IMR-90 (cell line): Measurements from ENCODE around the gene MAP1LC3B.

Experiments
- CEBPB ChIP-seq: IDR thresholded peaks from 2 replicates; pipeline ENCODE4 v1.6.1; 2012; ENCODE audit warnings: low read depth, low read length, improper control_type of control experiment
- POLR2A ChIP-seq: IDR thresholded peaks from 2 replicates; pipeline ENCODE4 v1.6.1; 2012; ENCODE audit warnings: mild to moderate bottlenecking, low read depth, low read length
- RCOR1 ChIP-seq: IDR thresholded peaks from 2 replicates; pipeline ENCODE4 v1.6.1; 2012; ENCODE audit warnings: mild to moderate bottlenecking, low read length, improper control_type of control experiment; ENCODE audit not compliant: insufficient replicate concordance
- SMC3 ChIP-seq: fragments of 150-350 bp; IDR thresholded peaks from 2 replicates; pipeline ENCODE4 v1.6.1; 2016; ENCODE audit warnings: low read depth, mild to moderate bottlenecking, antibody characterized with exemption, low read length, moderate library complexity
- TF ChIP-seq, protein P1 (sequence below): conservative IDR thresholded peaks from 2 replicates; pipeline ENCODE4 v1.5.1; 2012; ENCODE audit warnings: mild to moderate bottlenecking, low read depth, low read length, improper control_type of control experiment
- TF ChIP-seq, protein P2 (sequence below): fragments of 150-350 bp; IDR thresholded peaks from 2 replicates; pipeline ENCODE4 v1.6.1; 2016; ENCODE audit warnings: low read depth, mild to moderate bottlenecking, low read length, moderate library complexity, borderline replicate concordance

DNA sequence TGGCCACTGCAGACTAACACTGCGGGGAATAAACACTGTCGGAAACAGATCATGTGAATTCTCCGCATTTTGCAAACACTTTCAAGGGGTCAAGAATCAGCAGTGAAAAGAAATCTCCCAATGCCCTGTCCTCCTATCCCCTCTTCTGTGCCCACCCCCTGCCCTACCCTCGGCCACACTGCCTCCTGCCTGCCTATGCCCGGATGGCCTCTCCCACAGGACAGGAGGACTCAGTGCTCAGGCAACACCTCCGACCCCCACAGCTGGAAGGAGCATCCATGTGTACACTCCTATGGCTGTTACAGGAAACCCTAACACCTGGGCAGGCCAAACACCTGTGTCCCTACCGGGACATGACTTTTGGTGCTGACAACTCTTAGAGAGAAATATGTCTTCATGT is 33.0 kb upstream of the MAP1LC3B start:
- TF ChIP-seq CEBPB = no peak
- TF ChIP-seq, protein P1, sequence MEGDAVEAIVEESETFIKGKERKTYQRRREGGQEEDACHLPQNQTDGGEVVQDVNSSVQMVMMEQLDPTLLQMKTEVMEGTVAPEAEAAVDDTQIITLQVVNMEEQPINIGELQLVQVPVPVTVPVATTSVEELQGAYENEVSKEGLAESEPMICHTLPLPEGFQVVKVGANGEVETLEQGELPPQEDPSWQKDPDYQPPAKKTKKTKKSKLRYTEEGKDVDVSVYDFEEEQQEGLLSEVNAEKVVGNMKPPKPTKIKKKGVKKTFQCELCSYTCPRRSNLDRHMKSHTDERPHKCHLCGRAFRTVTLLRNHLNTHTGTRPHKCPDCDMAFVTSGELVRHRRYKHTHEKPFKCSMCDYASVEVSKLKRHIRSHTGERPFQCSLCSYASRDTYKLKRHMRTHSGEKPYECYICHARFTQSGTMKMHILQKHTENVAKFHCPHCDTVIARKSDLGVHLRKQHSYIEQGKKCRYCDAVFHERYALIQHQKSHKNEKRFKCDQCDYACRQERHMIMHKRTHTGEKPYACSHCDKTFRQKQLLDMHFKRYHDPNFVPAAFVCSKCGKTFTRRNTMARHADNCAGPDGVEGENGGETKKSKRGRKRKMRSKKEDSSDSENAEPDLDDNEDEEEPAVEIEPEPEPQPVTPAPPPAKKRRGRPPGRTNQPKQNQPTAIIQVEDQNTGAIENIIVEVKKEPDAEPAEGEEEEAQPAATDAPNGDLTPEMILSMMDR = no peak
- TF ChIP-seq POLR2A = no peak
- TF ChIP-seq, protein P2, sequence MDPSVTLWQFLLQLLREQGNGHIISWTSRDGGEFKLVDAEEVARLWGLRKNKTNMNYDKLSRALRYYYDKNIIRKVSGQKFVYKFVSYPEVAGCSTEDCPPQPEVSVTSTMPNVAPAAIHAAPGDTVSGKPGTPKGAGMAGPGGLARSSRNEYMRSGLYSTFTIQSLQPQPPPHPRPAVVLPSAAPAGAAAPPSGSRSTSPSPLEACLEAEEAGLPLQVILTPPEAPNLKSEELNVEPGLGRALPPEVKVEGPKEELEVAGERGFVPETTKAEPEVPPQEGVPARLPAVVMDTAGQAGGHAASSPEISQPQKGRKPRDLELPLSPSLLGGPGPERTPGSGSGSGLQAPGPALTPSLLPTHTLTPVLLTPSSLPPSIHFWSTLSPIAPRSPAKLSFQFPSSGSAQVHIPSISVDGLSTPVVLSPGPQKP = no peak
- no peak for TF ChIP-seq SMC3
- no peak for TF ChIP-seq RCOR1
